BE2C (cell line): ENCODE results near the gene GNMT.

ENCODE experiments used
- DNase-seq: peaks from one replicate; pipeline ENCODE4 v3.0.0-alpha.2; 2020
- H3K27me3 ChIP-seq: fragments of 250-450 bp; sonication (Bioruptor Pico); 2 replicates; pipeline ENCODE4 v1.5.1; 2020; ENCODE audit warnings: mild to moderate bottlenecking
- H3K36me3 ChIP-seq: fragments of 250-450 bp; sonication (Bioruptor Pico); 2 replicates; pipeline ENCODE4 v1.5.1; 2020; ENCODE audit warnings: mild to moderate bottlenecking
- H3K4me1 ChIP-seq: fragments of 250-450 bp; sonication (Bioruptor Pico); 2 replicates; pipeline ENCODE4 v1.5.1; 2020
- H3K4me3 ChIP-seq: 2 replicates; pipeline ENCODE4 v1.5.1; 2011; ENCODE audit warnings: low read depth, low read length
- H3K9me3 ChIP-seq: fragments of 250-450 bp; sonication (Bioruptor Pico); 2 replicates; pipeline ENCODE4 v1.5.1; 2020
- TF ChIP-seq, protein P1 (sequence below): IDR thresholded peaks from 2 replicates; pipeline ENCODE4 v1.5.1; 2012; ENCODE audit warnings: mild to moderate bottlenecking, low read depth, low read length

The GNMT gene

DNA sequence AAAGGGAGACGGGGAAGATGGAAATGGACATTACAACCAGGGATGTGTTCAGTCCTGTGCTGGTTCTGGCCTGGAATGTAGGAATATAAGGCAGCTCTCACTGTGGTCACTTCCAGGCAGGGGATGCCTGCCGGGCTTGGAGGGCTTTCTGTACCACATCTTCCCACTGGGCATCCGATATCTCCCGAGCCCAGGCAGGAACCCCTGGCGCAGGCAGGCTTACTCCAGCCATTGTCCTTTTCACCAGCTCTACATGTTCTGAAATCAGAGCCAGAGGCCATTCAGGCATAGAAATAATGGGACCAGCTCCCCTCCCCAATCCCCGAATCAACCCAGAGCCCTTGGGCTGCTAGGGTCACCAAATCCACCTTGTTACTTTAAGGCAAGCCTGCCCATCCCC, 51.8 kb downstream of the GNMT start:
- Histone ChIP-seq H3K9me3 (no peaks in the 10 kb centered on the region), H3K4me1 (no peaks in the 10 kb centered on the region), H3K27me3 (no peaks in the 10 kb centered on the region), H3K4me3 (peak overlapping the region; percentile 95), H3K36me3 (peaks cover 44% of the 10 kb centered on the region)
- DNase-seq, result no peak
- TF ChIP-seq, protein P1, sequence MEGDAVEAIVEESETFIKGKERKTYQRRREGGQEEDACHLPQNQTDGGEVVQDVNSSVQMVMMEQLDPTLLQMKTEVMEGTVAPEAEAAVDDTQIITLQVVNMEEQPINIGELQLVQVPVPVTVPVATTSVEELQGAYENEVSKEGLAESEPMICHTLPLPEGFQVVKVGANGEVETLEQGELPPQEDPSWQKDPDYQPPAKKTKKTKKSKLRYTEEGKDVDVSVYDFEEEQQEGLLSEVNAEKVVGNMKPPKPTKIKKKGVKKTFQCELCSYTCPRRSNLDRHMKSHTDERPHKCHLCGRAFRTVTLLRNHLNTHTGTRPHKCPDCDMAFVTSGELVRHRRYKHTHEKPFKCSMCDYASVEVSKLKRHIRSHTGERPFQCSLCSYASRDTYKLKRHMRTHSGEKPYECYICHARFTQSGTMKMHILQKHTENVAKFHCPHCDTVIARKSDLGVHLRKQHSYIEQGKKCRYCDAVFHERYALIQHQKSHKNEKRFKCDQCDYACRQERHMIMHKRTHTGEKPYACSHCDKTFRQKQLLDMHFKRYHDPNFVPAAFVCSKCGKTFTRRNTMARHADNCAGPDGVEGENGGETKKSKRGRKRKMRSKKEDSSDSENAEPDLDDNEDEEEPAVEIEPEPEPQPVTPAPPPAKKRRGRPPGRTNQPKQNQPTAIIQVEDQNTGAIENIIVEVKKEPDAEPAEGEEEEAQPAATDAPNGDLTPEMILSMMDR, result no peak

DNA sequence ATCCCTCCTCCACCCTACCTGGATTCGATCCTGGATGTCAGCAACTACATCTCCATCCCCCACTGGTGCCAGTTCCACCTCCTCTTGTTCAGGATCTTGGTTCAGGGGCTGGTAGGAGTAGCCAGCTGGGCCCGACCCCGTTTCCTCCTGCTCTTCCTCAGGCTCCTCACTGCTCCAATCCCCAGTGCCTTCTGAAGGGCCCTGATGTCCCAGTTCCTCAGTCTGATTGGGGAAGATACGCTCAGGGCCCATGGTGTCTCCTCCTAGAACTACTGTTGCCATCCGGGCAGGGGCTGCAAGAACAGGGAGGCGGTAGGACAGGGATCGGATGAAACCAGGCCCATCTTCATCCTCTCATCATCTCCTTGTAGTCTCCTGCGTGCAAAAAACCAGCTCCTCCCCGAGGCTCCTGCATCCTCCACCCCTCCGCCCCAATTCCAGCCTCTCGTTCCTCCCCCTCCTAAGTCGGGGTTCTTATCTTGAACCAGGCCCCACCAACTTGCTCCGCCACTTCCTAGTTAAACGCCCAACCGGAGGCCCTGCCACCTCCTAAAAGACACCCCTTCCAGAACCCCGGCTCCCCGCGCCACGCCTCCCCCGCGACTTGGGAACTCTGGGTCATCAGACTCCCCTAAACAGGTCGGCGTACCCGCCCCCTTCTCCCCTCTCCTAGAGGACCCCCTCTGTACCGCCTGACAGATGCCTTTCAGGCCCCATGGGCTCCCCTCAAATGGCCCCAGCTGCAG, 52.7 kb downstream of the GNMT start:
- peaks cover 36% of the 10 kb centered on the region for H3K36me3 ChIP-seq

More for the DNA sequence above, 52.7 kb downstream of the GNMT start:
- Histone ChIP-seq H3K9me3 (no peaks in the 10 kb centered on the region), H3K4me3 (peak overlapping the region; percentile 95), H3K4me1 (no peaks in the 10 kb centered on the region), H3K27me3 (no peaks in the 10 kb centered on the region)
- DNase-seq, result no peak
- TF ChIP-seq, protein P1, result no peak
